NCI-H345 treated with DMSO at 0.1 percent for 48 hours (cell line): ENCODE data around the gene PNPLA5.
"Not testable (repeated sequence)": the region's sequence is repeated elsewhere in the genome, so short reads cannot be mapped to it uniquely, and the experiment has no call there.

ENCODE experiments used
- DNase-seq: peaks from one replicate; lab custom pipeline; 2025; ENCODE audit not compliant: unreplicated experiment; lab: John Stamatoyannopoulos, UW

Gene PNPLA5

GRCh38 chr22:43881091-43882061 is 10.4 kb downstream of the PNPLA5 start:
- DNase-seq: no peak

- no peak for DNase-seq
These were observed 11.2 kb downstream of the PNPLA5 start for GRCh38 chr22:43880541-43880991.

GRCh38 chr22:43879901-43880540 is 11.8 kb downstream of the PNPLA5 start:
- DNase-seq: no peak

- DNase-seq: no peak
These were observed 12.8 kb downstream of the PNPLA5 start for GRCh38 chr22:43878831-43879550.

- DNase-seq: no peak
These were observed 13.6 kb downstream of the PNPLA5 start for GRCh38 chr22:43878079-43878795.

- DNase-seq: no peak
These were observed 14.8 kb downstream of the PNPLA5 start for GRCh38 chr22:43876866-43877509.

- no peak for DNase-seq
These were observed 22.0 kb downstream of the PNPLA5 start for GRCh38 chr22:43869799-43870198.

- DNase-seq: not testable (repeated sequence)
These were observed 22.8 kb downstream of the PNPLA5 start for GRCh38 chr22:43869001-43869400.

GRCh38 chr22:43867839-43868635 is 23.8 kb downstream of the PNPLA5 start:
- DNase-seq: no peak

- no peak for DNase-seq
These were observed 29.0 kb downstream of the PNPLA5 start for GRCh38 chr22:43862882-43863202.

GRCh38 chr22:43862074-43862881 is 29.5 kb downstream of the PNPLA5 start, which contains the start of gene SULT4A1:
Gene SULT4A1 (minus strand): TSS chr22:43862513. CDS start chr22:43862382, 131 bp downstream.
- peak; percentile 17 for DNase-seq

GRCh38 chr22:43861529-43861928 is 30.3 kb downstream of the PNPLA5 start:
- DNase-seq: no peak

GRCh38 chr22:43860831-43861230 is 31.0 kb downstream of the PNPLA5 start:
- DNase-seq: no peak

GRCh38 chr22:43860126-43860525 is 31.7 kb downstream of the PNPLA5 start:
- DNase-seq: no peak

GRCh38 chr22:43859621-43860020 is 32.2 kb downstream of the PNPLA5 start:
- no peak for DNase-seq

- DNase-seq: no peak
These were observed 32.6 kb downstream of the PNPLA5 start for GRCh38 chr22:43859176-43859575.

- DNase-seq: peak; percentile 0
These were observed 33.5 kb downstream of the PNPLA5 start for GRCh38 chr22:43858156-43858895.

- DNase-seq: no peak
These were observed 34.4 kb downstream of the PNPLA5 start for GRCh38 chr22:43857367-43857766.
